HepG2 (cell line): ENCODE data around the gene MAPK12. TPM values are rescaled to one million over a fixed set of nuclear protein-coding genes. Genes with fewer than 3 reads are reported as not detected.

Experiments
- CREB1 ChIP-seq, 2 experiments: fragments of 450-650 bp in 1 of 2; IDR thresholded peaks; 2 replicates each; pipeline ENCODE4 v1.6.1; 2016 to 2017; ENCODE audit warnings: control low read depth in 1 of 2, mild to moderate bottlenecking in 1 of 2, missing compliant biosample characterization in 1 of 2, missing genetic modification characterization in 1 of 2
- IKZF1 ChIP-seq: fragments of 450-650 bp; IDR thresholded peaks from 2 replicates; pipeline ENCODE4 v1.7.1; 2016
- MLXIP ChIP-seq: sonication (generic); formaldehyde crosslinking; IDR thresholded peaks from 2 replicates; pipeline ENCODE4 v1.9.0; 2021; ENCODE audit warnings: missing genetic modification reagents, borderline replicate concordance
- NR0B2 ChIP-seq: sonication (generic); formaldehyde crosslinking; IDR thresholded peaks from 2 replicates; pipeline ENCODE4 v1.4.0; 2020; ENCODE audit warnings: mild to moderate bottlenecking, missing genetic modification reagents
- PRDM10 ChIP-seq: sonication (generic); formaldehyde crosslinking; IDR thresholded peaks from 2 replicates; pipeline ENCODE4 v1.4.0; 2020; ENCODE audit warnings: low read depth, missing genetic modification reagents
- PRMT3 ChIP-seq: sonication (generic); formaldehyde crosslinking; IDR thresholded peaks from 2 replicates; pipeline ENCODE4 v1.8.1; 2022; ENCODE audit warnings: low read depth, mild to moderate bottlenecking, moderate library complexity, missing genetic modification reagents, borderline replicate concordance
- RFXANK ChIP-seq: IDR thresholded peaks from 2 replicates; pipeline ENCODE4 v1.6.1; 2016
- SIX4 ChIP-seq: sonication (generic); formaldehyde crosslinking; IDR thresholded peaks from 2 replicates; pipeline ENCODE4 v1.4.0; 2020; ENCODE audit warnings: missing genetic modification reagents
- SOX13 ChIP-seq, 3 experiments: fragments of 450-650 bp in 1 of 3; sonication (generic) in 1 of 3; formaldehyde crosslinking in 1 of 3; IDR thresholded peaks in 2 of 3; conservative IDR thresholded peaks in 1 of 3; 2 replicates each; pipeline versions ENCODE4 v1.5.0 to v1.6.1; 2016 to 2020; ENCODE audit warnings: antibody characterized with exemption in 1 of 3, mild to moderate bottlenecking in 1 of 3, missing compliant biosample characterization in 1 of 3, missing genetic modification reagents in 1 of 3, moderate library complexity in 1 of 3
- STAT6 ChIP-seq: sonication (generic); formaldehyde crosslinking; IDR thresholded peaks from 2 replicates; pipeline ENCODE4 v1.4.0; 2020; ENCODE audit warnings: missing genetic modification reagents, mild to moderate bottlenecking, borderline replicate concordance
- SYNCRIP ChIP-seq: fragments of 200-400 bp; formaldehyde crosslinking; IDR thresholded peaks from 2 replicates; pipeline ENCODE4 v1.6.1; 2018; ENCODE audit warnings: mild to moderate bottlenecking, low read depth, low read length; ENCODE audit not compliant: insufficient read depth
- XRCC5 ChIP-seq: fragments of 200-400 bp; formaldehyde crosslinking; optimal IDR thresholded peaks from 2 replicates; pipeline ENCODE3; 2017; ENCODE audit warnings: mild to moderate bottlenecking, low read length
- ZNF275 ChIP-seq: sonication (generic); formaldehyde crosslinking; IDR thresholded peaks from 2 replicates; pipeline ENCODE4 v1.8.0; 2022; ENCODE audit warnings: missing genetic modification reagents, mild to moderate bottlenecking, inconsistent platforms, borderline replicate concordance
- ZNF414 ChIP-seq: sonication (generic); formaldehyde crosslinking; IDR thresholded peaks from 2 replicates; pipeline ENCODE4 v1.5.0; 2020; ENCODE audit warnings: missing genetic modification reagents
- polyA plus RNA-seq, 8 experiments: library from polyadenylated mRNA; depleted of rRNA in 3 of 8; stranded (reverse) in 7 of 8; unstranded in 1 of 8; fragments of >200 nt; fragmentation: Illumina TruSeq in 4 of 8; extraction: Trizol in 4 of 8; gene quantifications; 2 replicates each; pipeline versions ENCODE4 v1.2.1 to v1.2.3, GENCODE V29; 2011 to 2016; ENCODE audit warnings: low read depth in 4 of 8, missing spikeins in 1 of 8, mixed read lengths in 1 of 8; ENCODE audit not compliant: insufficient read depth in 1 of 8
- total RNA-seq, 5 experiments: library from RNA; depleted of rRNA; stranded (reverse); fragments of >200 nt; fragmentation: Illumina TruSeq; extraction: Trizol; gene quantifications; 2 replicates each; pipeline ENCODE4 v1.2.3, GENCODE V29; 2016; ENCODE audit warnings: low read depth in 1 of 5

MAPK12 gene
- total and polyA plus RNA-seq, 2 of the 13 experiments (the other 11 are each of a cell fraction or from before 2014, with no cell fraction given) = 22.2 to 23.3 TPM

- 0 out of 2 replicates have a peak, but pooled peaks have one; percentile 45 for TF ChIP-seq ZNF275 (CRISPR knock-in tag)
- TF ChIP-seq ZNF414 (CRISPR knock-in tag) = 0 out of 2 replicates have a peak, but pooled peaks have one; percentile 22
- peak; percentile 92 for TF ChIP-seq NR0B2 (CRISPR knock-in tag)
- TF ChIP-seq STAT6 (CRISPR knock-in tag) = peak; percentile 56; the same call in 1 of the 2 replicates
- TF ChIP-seq PRDM10 (CRISPR knock-in tag) = peak; percentile 71
- TF ChIP-seq XRCC5 = peak; percentile 27
- peak; percentile 73 for TF ChIP-seq SIX4 (CRISPR knock-in tag)
- no peak for TF ChIP-seq SYNCRIP
- 0 out of 2 replicates have a peak, but pooled peaks have one; percentile 43 for TF ChIP-seq PRMT3
- 0 out of 2 replicates have a peak, but pooled peaks have one; percentile 47 for TF ChIP-seq RFXANK (CRISPR knock-in tag)
- TF ChIP-seq CREB1 (IDR thresholded peaks at IDR 0.05) = peak; percentile 99
- TF ChIP-seq CREB1 (CRISPR knock-in tag; IDR thresholded peaks at IDR 0.05) = peak; percentile 100
- TF ChIP-seq MLXIP = peak; percentile 59; the same call in 1 of the 2 replicates
- no peak for TF ChIP-seq SOX13 (IDR thresholded peaks at IDR 0.05)
- TF ChIP-seq SOX13 (CRISPR knock-in tag; conservative IDR thresholded peaks at IDR 0.05 in 1 of 2, IDR thresholded peaks at IDR 0.05 in 1 of 2) = peak in 1 of 2 experiments; percentile 56; a peak in 2 of 4 replicates
- TF ChIP-seq IKZF1 = no peak
These were observed 16.9 kb downstream of the MAPK12 start, which contains the start of gene TUBGCP6 (continued) for GRCh38 chr22:50244420-50245213.
